Measurements from ENCODE around the gene F8.
A peak's percentile ranks its signal among the peaks of the same experiment; 100 is the strongest.
"Not testable (repeated sequence)": the region's sequence is repeated elsewhere in the genome, so short reads cannot be mapped to it uniquely, and the experiment has no call there.

The F8 gene

DNA sequence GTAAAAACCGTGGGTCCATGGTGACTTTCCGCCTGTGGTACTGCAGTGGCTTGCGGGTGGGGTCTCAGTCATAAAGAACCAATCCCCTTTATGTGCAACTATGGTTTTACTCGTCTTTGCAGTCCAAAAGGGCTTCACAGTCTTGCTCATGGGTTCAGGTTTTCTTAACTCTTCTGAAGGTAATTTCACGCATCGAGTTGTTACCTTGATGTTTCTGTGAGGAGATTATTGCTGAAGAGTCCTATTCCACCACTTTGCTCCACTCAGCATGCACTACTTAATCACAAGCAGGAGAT is 41.5 kb downstream of the F8 start:
- DNase-seq (ENCODE audit: low spot score): no peak

DNA sequence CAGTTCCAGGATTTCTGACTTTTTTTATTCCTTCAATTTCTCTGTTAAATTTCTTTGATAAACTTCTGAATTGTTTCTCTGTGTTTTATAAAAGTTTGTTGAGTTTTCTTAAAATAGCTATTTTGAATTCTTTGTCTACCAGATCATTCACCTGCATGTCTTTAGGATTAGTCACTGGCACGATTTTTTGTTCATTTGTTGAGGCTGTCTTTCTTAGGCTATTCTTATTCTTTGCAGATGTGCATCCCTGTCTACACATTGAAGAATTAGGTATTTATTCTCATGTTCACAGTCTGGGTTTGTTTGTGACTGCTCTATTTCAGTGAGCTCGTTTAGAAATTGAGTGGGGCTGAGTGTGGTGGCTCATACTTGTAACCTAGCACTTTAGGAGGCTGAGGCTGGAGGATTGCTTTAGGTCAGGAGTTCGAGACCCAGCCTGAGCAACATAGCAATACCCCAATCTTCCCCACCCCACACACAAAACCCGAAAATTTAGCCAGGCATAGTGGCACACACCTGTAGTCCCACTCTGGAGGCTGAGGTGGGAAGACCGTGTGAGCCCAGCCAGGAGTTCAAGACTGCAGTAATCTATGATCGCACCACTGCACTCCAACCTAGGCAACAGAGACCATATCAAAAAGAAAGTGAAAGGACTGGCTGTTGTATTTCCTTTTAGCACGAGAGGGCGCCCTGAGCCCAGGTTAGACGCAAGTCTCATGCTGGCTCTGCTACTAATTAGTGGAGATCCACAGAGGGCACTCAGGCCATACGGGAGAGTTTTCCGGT is 42.0 kb downstream of the F8 start:
- peak; percentile 62 for DNase-seq (ENCODE audit: low spot score)

DNA sequence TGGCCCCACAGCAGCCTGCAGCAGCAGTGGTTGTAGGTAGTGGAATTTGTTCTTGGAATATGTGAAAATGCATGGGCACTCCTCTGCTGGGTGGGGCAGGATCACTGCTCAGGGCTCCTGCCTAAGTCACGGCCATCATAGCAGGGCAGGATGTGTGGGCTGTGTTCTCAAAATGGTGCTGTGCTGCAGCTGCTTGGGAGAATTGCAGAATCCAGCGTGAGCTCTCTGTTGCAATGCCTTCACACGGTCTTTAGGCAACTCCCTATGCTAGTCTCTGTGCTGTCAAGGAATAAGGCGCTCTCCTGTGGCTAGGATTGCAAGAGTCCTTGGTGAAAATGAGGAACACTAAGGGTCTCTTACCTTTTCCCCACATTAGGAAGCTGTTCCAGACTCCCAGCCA is 42.9 kb downstream of the F8 start:
- no peak for DNase-seq (ENCODE audit: low spot score)

DNA sequence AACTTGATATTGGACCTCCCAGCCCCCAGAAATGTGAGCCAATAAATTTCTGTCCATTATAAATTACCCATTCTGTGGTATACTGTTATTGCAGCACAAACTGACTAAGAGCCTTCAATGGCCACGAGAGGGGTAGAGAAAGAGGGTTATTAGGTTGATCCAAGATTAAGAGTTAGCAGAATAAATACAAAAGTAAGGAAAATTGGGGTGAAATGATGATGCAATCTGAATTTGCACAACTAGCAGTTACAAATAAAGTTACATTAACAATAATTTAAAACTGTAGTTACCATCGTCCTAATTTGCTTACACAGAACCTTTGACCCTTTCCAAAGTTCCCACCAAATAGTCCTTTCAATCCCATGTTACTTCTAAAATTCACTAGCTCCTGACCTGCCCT is 54.2 kb downstream of the F8 start:
- DNase-seq (ENCODE audit: low spot score): no peak

DNA sequence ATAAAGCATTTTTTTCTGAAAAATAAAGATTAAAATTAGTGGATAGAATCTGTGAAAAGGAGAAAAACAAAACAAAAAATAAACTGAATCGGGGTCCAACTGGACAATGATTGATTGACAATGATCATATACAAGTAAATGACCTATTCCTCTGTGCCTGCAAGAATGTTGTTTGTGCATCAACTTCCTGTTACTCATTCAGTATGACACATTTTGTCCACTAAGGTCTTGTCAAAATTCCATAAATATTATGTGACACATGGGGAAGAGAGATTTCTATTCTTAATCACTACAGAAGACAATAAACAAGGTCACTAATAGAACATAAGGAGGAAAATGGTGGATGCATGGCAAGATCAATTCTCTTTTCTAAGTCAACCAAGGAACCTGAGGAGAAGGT is 54.9 kb downstream of the F8 start:
- DNase-seq (ENCODE audit: low spot score): no peak

DNA sequence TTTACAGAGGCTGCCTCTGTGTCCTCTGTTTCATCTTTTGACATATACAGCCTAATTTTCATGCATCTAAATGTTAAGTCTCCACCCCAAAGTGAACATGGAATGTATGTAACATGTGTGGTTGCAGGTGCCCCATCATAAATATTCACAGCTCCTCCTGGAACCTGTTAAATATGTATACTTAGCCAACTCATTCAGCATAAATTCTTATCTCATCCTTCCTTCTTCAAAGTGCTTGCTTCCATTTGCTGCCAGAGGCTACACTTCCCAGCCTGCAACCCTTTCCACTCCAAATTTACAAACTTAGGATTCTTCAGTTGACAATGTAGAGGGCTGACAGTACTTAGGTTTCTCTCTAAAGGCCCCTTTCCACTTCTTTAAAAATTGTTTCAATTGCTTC is 60.6 kb downstream of the F8 start:
- DNase-seq (ENCODE audit: low spot score): no peak

DNA sequence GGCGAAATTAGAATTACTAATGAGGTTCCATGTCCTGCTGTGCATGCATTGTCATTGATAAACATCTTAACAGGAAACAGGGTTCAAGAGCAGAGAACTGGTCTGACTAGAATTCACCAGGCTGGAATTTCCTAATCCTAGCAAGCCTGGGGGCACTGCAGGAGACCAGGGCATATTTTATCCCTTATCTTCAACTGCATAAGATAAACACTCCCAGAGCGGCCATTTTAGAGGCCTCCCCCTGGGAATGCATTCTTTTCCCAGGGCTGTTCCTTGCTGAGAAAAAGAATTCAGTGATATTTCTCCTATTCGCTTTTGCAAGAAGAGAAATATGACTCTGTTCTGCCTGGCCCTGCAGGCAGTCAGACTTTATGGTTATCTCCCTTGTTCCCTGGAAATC is 66.7 kb downstream of the F8 start:
- not testable (repeated sequence) for DNase-seq (ENCODE audit: low spot score)

DNA sequence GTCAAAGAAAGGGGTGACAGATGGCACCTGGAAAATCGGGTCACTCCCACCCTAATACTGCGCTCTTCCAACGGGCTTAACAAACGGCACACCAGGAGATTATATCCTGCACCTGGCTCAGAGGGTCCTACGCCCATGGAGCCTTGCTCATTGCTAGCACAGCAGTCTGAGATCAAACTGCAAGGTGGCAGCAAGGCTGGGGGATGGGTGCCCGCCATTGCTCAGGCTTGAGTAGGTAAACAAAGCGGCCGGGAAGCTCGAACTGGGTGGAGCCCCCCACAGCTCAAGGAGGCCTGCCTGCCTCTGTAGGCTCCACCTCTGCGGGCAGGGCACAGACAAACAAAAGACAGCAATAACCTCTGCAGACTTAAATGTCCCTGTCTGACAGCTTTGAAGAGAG is 83.3 kb downstream of the F8 start:
- DNase-seq (ENCODE audit: low spot score): not testable (repeated sequence)

DNA sequence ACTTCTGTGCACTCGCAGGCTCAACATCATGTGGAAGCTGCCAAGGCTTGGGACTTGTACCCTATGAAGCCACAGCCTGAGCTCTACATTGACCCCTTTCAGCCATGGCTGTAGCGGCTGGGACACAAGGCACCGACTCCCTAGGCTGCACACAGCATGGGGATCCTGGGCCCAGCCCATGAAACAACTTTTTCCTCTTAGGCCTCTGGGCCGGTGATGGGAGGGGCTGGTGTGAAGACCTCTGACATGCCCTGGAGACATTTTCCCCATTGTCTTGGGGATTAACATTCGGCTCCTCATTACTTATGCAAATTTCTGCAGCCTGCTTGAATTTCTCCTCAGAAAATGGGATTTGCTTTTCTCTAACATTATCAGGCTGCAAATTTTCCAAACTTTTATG is 97.8 kb downstream of the F8 start:
- not testable (repeated sequence) for DNase-seq (ENCODE audit: low spot score)

DNA sequence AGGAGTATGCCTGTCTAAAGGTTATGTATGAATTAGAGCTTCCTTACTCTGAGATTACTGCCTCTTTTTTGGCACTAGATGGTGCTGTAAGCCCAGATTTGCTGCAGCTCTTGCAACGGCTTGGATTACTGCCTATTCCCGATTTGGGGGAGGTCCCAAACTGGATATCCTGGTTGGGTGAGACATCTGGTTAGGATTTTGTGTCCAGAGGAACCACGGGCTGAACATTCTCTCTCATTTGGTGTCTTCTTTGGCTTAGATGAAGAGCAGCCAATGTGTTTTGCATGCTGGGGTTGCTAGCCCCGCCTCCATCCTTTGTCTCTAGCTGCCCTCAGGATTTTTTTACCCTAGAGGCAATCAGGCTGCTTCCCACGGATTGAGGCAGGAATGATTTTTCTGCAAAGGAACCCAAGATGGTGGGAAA is 104.5 kb downstream of the F8 start:
- DNase-seq (ENCODE audit: low spot score): peak; percentile 71

DNA sequence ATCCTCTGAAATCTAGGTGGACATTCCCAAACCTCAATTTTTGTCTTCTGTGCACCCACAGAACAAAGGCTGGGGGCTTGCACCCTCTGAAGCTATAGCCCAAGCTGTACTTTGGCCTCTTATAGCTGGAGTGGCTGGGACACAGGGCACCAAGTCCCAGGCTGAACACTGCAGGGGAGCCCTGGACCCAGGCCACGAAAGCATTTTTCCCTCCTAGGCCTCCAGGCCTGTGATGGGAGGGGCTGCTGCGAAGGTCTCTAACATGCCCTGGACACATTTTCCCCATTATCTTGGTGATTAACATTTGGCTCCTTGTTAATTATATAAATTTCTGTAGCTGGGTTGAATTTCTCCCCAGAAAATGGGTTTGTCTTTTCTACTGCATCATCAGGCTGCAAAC is 108.5 kb downstream of the F8 start:
- DNase-seq (ENCODE audit: low spot score): no peak

DNA sequence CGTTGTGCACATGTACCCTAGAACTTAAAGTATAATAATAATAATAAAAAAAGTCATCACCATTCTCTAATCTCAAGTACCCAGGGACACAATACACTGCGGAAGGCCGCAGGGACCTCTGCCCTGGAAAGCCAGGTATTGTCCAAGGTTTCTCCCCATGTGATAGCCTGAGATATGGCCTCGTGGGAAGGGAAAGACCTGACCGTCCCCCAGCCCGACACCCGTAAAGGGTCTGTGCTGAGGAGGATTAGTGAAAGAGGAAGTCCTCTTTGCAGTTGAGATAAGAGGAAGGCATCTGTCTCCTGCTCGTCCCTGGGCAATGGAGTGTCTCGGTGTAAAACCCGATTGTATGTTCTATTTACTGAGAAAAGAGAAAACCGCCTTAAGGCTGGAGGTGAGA is 112.0 kb downstream of the F8 start:
- DNase-seq (ENCODE audit: low spot score): not testable (repeated sequence)

DNA sequence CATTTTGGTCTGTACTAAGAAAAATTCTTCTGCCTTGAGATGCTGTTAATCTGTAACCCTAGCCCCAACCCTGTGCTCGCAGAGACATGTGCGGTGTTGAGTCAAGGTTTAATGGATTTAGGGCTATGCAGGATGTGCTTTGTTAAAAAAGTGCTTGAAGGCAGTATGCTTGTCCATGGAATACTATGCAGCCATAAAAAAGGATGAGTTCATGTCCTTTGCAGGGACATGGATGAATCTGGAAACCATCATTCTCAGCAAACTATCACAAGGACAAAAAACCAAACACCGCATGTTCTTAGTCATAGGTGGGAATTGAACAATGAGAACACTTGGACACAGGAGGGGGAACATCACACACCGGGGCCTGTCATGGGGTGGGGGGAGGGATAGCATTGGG is 112.5 kb downstream of the F8 start:
- DNase-seq (ENCODE audit: low spot score): not testable (repeated sequence)

DNA sequence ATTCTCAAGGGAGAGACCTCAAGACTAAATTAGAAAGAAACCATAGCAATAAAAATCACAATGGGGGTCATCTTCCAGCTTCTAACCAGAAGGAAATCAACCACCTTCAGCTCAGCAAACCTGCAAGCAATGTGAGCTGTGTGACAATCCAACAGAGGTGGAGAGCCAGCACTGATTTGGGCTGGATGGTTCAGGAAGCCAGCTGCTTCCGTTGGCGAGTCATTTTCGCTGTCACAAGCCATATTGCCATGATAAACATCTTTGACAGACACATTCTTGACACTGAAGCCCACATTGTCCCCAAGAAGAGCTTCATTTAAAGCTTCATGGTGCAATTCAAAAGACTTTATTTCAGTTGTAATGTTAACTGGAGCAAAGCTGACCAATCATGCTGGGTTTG is 113.7 kb downstream of the F8 start:
- no peak for DNase-seq (ENCODE audit: low spot score)

DNA sequence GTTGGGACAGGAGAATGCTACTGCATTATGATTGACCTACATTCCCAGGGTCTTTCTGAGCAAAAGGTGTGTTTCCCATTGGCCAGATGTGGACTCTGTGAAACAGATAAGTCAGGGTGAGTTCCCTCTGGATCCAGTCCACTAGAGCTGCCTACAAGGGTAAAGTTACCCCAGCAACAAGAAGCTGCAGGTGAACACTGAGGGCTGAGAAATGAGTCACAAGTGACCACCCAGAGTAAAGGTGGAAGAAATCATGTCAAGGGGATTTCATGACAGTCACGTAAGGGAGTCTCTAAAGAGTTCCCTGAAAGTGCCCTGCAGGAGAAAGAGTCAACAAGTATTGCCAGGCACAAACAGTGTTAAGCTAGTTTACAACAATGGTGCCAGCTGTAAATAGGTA is 120.1 kb downstream of the F8 start:
- no peak for DNase-seq (ENCODE audit: low spot score)

DNA sequence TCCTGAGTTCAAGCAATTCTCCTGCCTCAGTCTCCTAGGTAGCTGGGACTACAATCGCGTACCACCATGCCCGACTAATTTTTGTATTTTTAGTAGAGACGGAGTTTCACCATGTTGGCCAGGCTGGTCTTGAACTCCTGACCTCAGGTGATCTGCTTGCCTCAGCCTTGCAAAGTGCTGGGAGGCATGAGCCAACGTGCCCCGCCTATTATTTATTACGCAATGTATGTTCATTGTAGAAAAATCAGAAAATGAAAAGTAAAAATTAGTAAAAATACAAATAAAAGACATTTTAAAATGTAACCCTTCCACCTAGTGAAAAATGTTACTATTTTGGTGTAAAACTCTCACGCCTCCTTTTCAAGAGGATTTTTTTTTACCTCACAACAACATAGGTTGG is 122.2 kb downstream of the F8 start:
- DNase-seq (ENCODE audit: low spot score): no peak

DNA sequence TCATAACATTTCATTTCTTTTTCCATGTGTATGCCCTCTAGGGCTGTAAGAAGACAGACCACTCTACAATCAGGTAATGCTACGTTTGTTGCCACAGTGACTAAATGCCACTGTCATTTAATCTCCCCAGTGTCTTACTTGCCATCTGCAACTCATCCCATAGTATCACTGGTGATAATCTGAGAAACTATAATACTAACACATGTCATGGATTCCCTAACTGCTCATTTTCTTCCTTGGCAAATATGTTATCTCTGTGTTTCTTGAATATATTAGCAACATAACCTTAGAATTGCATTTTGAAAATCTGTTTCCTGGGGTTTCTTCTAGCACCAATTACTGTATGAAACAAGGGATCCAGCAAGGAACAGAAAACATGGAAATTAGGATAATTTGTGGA is 130.2 kb downstream of the F8 start:
- no peak for DNase-seq (ENCODE audit: low spot score)

DNA sequence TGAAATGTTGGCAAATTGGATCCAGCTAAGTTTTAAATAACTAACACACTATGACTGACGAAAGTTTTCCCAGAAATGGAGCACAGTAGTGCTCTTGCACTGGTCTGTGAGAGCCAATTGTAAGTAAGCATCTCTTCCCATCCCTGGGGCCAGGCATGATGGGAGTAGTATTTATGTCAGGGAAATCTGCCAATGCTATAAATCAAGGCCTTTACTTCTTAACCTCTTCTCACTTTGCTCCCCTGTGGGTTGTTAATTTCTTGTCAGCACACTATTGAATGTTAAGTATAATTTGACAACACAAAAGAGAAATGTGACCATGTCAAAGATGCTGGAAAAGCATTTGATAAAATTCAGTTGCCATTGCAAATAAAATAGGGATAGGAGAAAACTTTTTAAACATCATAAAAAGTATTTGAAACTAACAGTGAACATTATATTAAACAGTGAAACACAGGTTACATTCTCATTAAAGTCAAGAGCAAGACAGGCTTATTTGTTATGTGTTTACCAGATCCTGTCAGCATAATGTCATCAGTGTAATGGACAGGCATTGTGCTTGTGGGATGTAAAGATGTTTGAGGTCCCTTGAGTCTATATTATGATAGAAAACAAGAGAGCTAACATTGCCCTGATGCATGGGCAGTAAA is 131.4 kb downstream of the F8 start:
- no peak for DNase-seq (ENCODE audit: low spot score)

DNA sequence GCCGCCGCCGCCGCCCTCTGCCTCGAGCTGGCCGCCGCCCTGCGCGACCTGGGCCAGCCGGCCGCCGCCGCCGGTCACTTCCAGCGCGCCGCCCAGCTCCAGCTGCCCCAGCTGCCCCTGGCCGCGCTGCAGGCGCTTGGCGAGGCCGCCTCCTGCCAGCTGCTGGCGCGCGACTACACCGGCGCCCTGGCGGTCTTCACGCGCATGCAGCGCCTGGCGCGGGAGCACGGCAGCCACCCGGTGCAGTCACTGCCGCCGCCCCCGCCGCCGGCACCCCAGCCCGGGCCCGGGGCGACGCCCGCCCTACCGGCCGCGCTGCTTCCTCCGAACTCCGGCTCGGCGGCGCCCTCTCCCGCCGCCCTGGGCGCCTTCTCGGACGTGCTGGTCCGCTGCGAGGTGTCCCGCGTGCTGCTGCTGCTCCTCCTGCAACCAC is 135.7 kb downstream of the F8 start:
- not testable (repeated sequence) for DNase-seq (ENCODE audit: low spot score)

DNA sequence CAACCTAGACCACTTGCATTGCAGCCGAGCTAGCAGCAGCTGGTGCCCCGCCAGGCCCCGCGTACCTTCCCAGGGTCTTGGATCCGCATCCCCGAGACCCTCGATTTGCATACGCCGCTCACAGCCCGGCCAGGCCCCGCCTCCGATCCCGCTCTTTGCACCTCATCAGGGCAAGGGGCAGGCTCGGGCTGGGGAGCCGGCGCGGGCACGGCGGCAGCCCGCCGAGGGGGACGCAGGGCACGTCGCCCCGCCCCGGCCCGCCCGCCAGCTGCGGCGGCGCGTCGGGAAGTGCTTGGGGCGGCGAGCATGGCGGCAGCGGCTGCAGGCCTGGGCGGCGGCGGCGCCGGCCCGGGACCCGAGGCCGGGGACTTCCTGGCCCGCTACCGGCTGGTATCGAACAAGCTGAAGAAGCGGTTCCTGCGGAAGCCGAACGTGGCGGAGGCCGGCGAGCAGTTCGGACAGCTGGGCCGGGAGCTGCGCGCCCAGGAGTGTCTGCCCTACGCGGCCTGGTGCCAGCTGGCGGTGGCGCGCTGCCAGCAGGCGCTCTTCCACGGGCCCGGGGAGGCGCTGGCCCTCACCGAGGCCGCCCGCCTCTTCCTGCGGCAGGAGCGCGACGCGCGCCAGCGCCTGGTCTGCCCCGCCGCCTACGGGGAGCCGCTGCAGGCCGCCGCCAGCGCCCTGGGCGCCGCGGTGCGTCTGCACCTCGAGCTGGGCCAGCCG is 136.3 kb downstream of the F8 start, which contains the start of gene F8A1:
F8A1 (plus strand) TSS at position 287 of the 720 bp plus-strand sequence; CDS start at position 307, 20 bp downstream.
- DNase-seq (ENCODE audit: low spot score): not testable (repeated sequence)

DNA sequence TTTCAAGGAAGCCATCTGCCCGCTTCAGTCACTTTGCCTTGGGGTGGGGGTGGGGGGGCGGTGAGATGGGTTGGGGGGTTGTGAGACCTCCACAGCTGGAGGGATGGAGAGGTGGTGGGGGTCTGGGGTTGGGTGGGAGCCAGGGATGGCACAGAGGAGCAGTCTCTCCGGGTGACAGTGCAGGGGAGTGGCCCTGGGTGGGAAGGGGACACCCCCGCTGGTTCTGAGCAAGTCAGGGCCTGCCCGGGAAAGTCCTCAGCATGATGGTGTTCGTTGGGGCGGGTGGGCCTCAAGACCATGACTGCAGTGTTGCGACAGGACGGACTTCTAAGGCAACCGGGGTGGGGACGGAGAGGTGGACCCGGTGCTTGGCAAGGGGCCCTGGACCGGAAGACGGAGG is 137.0 kb downstream of the F8 start:
- DNase-seq (ENCODE audit: low spot score): not testable (repeated sequence)

DNA sequence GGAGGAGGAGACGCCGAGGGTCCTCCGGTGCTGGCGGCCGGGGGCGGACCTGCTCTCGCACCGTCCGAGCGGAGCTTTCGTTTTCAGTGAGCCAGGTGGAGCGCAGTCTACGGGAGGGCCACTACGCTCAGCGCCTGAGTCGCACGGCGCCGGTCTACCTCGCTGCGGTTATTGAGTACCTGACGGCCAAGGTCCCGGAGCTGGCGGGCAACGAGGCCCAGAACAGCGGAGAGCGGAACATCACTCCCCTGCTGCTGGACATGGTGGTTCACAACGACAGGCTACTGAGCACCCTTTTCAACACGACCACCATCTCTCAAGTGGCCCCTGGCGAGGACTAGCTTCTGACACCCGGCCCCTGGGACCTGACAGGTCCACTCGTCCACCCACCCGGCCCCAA is 137.5 kb downstream of the F8 start:
- DNase-seq (ENCODE audit: low spot score): not testable (repeated sequence)

DNA sequence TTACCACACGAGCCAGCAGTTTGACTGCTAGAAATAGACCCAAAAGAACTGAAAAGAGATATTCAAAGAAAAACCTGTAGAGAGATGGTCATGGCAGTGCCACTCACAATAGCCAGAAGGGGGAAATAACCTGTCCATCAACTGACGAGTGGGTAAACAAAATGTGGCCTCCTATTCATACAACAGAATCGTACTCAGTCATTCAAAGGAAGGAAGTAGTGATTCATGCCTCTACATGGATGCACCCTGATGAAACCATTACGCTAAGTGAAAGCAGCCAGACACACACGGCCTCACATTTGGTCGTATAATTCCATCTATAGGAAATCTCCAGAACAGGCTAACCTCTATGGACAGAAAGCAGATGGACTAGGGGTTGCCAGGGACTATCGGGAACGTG is 138.5 kb downstream of the F8 start:
- DNase-seq (ENCODE audit: low spot score): not testable (repeated sequence)

Measured in AG20443 (cell line).